ENCODE measurements around the gene CYFIP2.

DNA sequence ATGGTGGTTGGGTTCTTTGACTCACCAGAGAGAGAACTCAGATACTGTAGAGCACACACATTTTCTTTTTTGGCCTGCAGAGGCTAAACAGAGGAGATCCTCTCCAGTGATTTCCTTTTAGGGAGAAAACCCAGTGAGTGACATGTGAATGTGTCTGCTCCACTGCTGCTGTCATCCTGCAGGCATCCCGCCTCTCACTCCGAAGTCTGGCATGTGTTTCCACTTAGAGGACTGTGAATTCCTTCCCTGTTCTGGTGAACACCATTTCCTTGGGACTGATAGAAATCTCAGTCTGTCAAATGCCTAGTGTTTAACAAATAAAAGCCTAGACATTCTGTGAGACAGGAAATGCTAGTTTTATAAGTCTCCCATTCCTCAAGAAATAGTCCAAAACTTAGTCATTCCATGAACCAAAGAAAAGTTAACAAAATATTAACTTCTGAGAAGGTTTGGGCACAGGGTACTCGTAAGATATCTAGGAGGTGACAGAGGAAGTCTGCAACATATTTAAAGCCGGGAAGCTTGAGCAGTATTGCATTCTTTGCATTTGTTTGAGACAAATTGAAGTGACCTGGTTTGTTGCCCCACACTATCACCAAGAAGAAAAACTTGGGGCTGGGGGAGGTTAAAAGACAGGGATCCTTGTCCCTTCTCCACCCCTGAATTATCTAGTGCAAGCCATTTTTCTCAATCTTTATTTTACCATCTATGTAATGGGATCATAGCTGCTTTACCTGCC lies 119.2 kb downstream of the CYFIP2 start:
- TF ChIP-seq, protein P1, sequence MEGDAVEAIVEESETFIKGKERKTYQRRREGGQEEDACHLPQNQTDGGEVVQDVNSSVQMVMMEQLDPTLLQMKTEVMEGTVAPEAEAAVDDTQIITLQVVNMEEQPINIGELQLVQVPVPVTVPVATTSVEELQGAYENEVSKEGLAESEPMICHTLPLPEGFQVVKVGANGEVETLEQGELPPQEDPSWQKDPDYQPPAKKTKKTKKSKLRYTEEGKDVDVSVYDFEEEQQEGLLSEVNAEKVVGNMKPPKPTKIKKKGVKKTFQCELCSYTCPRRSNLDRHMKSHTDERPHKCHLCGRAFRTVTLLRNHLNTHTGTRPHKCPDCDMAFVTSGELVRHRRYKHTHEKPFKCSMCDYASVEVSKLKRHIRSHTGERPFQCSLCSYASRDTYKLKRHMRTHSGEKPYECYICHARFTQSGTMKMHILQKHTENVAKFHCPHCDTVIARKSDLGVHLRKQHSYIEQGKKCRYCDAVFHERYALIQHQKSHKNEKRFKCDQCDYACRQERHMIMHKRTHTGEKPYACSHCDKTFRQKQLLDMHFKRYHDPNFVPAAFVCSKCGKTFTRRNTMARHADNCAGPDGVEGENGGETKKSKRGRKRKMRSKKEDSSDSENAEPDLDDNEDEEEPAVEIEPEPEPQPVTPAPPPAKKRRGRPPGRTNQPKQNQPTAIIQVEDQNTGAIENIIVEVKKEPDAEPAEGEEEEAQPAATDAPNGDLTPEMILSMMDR (IDR thresholded peaks at IDR 0.05), result no peak
- no peak for TF ChIP-seq POLR2A (IDR thresholded peaks at IDR 0.05)

Data from adrenal gland (tissue), 5 donors.